Large intestine (tissue), 3 donors: ENCODE data around the gene KIF21B. TPM values are rescaled to one million over a fixed set of nuclear protein-coding genes. Genes with fewer than 3 reads are reported as not detected.
"Not testable (repeated sequence)": the region's sequence is repeated elsewhere in the genome, so short reads cannot be mapped to it uniquely, and the experiment has no call there.

Experiments
- DNase-seq, 2 donors: peaks; one replicate each; pipeline versions ENCODE4 v3.0.0 to v3.0.0-alpha.2; 2013
- H3K27ac ChIP-seq: one replicate; pipeline ENCODE4 v1.5.1; 2013; ENCODE audit warnings: low read length
- H3K27me3 ChIP-seq: 2 replicates; pipeline ENCODE4 v1.6.1; 2013; ENCODE audit warnings: low read length; ENCODE audit not compliant: control insufficient read depth, insufficient read depth
- H3K36me3 ChIP-seq: 2 replicates; pipeline ENCODE4 v1.6.1; 2013; ENCODE audit warnings: low read length; ENCODE audit not compliant: control insufficient read depth, insufficient read depth
- H3K4me1 ChIP-seq: one replicate; pipeline ENCODE4 v1.6.1; 2013; ENCODE audit warnings: low read length; ENCODE audit not compliant: control insufficient read depth, insufficient read depth
- H3K4me3 ChIP-seq: one replicate; pipeline ENCODE4 v1.5.1; 2013; ENCODE audit warnings: low read length
- H3K9me3 ChIP-seq: one replicate; pipeline ENCODE4 v1.6.1; 2013; ENCODE audit warnings: mild to moderate bottlenecking, low read depth, low read length, moderate library complexity; ENCODE audit not compliant: control insufficient read depth
- WGBS: methylation state at CpG from one replicate; pipeline ENCODE4 v1.1.5; 2013; ENCODE audit warnings: low lambda C conversion rate; ENCODE audit not compliant: insufficient coverage; 5-methylcytosine and 5-hydroxymethylcytosine counted together
- polyA plus RNA-seq: library from polyadenylated mRNA; unstranded; fragments of 120-200 nt; gene quantifications from one replicate; pipeline ENCODE4 v1.2.1, GENCODE V29; 2013

The KIF21B gene
- polyA plus RNA-seq, 1 donor = 1.5 TPM

DNA sequence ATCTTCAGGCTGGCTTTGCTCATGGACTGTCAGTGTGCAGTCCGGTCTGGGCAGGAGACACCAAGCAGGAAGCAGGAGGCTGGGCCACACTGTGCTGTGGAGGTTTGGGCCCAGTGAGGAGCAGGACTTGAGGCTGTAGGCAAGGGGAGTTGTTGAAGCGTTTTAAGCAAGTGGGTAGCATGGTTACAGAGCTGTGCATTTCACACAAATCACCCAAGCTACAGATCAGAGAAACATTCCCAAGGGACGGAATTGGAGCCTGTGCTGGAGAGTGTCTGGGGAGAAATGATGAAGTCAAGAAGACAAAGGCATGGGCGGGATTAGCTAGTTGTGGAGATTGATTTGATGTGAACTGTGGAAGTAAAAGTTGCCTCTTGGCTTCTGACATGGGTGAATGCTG lies 60.9 kb downstream of the KIF21B start:
- no CpG with 5 or more reads among the region's 4 CpGs for WGBS
- no peak for DNase-seq
- no peaks in the 10 kb centered on the region for H3K9me3 ChIP-seq
- H3K36me3 ChIP-seq = no peaks in the 10 kb centered on the region
- H3K27ac ChIP-seq = no peak overlapping the region
- H3K27me3 ChIP-seq = no peaks in the 10 kb centered on the region
- no peaks in the 10 kb centered on the region for H3K4me1 ChIP-seq
- no peak overlapping the region for H3K4me3 ChIP-seq

DNA sequence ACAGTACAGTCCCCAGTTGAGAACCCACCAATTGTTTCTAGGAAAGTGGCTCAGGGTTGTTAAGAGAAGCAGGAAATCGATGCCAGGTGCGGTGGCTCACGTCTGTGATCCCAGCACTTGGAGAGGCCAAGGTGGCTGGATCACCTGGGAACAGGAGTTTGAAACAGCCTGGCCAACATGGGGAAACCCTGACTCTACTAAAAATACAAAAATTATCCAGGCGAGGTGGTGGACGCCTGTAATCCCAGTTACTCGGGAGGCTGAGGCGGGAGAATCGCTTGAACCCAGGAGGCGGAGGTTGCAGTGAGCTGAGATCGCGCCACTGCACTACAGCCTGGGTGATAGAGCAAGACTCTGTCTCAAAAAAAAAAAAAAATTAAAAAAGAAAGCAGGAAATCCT lies 61.4 kb downstream of the KIF21B start:
- not testable (repeated sequence) for H3K4me3 ChIP-seq, H3K4me1 ChIP-seq, H3K36me3 ChIP-seq, H3K9me3 ChIP-seq, H3K27me3 ChIP-seq, DNase-seq, H3K27ac ChIP-seq
- no CpG with 5 or more reads among the region's 11 CpGs for WGBS

DNA sequence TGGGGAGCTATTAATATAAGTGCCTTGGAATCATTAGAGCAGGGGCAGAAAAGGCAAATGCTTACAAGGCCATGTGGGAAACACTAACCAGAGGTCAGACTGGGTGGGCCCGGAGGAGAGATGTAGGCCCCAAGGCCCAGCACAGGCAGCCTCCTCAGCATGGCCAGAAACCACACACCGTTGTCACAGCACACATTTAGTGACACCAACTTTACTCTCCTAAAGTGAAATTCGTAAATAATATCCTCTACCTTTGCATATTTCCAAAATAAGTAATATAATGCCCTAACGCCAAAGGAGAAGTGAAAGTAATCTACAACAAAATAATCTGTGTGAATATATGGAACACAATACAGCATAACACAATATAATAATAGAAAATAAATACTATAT lies 62.6 kb downstream of the KIF21B start:
- DNase-seq = no peak
- no peaks in the 10 kb centered on the region for H3K4me1 ChIP-seq
- H3K36me3 ChIP-seq = no peaks in the 10 kb centered on the region
- no peak overlapping the region for H3K27ac ChIP-seq
- H3K9me3 ChIP-seq = no peaks in the 10 kb centered on the region
- no peaks in the 10 kb centered on the region for H3K27me3 ChIP-seq
- no peak overlapping the region for H3K4me3 ChIP-seq
- WGBS = 100% methylated on average over 1 of the region's 4 CpGs

DNA sequence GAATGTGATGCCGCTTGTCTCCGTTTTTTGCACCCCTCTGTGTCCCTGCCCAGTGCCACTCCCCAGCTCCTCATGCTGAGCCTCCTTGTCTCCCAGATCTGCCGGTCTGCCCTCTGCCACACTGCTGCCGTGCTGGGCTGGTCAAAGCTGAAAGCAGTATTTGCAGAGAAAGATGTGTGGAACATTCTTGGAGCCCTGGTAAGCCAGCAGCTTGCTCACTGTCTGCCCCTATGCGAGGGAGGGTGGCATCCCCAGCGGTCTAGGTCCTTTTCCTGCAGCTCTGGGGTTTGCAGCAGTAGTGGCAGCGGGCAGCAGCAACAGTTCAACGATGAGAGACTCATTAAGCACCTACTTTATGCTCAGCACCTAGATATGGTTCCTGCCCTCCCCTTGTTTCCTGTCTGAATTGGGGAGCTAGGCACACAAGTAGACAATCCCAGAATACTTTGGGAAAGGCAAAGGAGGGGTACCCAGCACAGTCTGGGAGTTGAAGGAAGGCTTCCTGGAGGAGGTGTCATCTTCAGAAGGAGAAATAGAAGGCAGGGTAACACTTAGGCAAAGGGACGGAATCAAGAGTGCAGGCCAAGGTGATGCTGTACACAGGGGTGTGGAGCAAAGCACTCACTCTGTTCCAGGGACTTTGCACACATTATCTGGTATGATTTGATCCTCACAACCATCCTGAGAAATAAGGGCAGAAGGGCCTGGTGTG lies 63.1 kb downstream of the KIF21B start:
- Histone ChIP-seq H3K27me3 (no peaks in the 10 kb centered on the region), H3K4me1 (no peaks in the 10 kb centered on the region)
- WGBS = 40% methylated on average over 1 of the region's 9 CpGs

DNA sequence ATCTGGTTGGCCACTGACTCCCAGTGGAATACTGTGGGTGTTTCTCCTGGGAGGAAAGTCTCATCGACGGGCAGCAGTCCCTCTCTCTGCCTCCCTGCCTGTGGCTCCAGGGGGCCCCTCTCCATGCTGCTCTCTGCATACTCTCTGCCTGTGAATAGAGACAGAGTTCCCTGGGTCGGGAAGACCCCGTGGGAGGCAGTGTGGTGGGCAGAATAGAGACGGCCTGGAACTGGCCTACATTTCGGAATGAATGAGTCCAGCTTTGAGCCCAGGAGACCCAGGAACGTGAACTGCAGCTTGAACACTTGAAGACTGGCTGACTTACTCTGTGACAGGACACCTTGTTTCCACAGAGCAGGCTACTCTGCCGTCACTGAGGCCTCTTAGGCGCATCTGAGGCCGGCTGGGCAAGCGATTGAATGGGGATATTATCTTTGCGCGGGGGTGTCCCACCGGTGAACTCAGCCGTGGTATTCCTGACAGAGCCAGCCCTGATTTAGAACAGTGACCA lies 64.0 kb downstream of the KIF21B start:
- H3K4me1 ChIP-seq = no peaks in the 10 kb centered on the region
- no peaks in the 10 kb centered on the region for H3K27me3 ChIP-seq
- H3K9me3 ChIP-seq = no peaks in the 10 kb centered on the region
- WGBS = no CpG with 5 or more reads among the region's 15 CpGs
- no peaks in the 10 kb centered on the region for H3K36me3 ChIP-seq
- no peak overlapping the region for H3K4me3 ChIP-seq
- DNase-seq = no peak
- H3K27ac ChIP-seq = no peak overlapping the region

More for the DNA sequence above, 63.1 kb downstream of the KIF21B start:
- Histone ChIP-seq H3K4me3 (no peak overlapping the region), H3K27ac (no peak overlapping the region), H3K9me3 (no peaks in the 10 kb centered on the region), H3K36me3 (no peaks in the 10 kb centered on the region)
- no peak for DNase-seq

DNA sequence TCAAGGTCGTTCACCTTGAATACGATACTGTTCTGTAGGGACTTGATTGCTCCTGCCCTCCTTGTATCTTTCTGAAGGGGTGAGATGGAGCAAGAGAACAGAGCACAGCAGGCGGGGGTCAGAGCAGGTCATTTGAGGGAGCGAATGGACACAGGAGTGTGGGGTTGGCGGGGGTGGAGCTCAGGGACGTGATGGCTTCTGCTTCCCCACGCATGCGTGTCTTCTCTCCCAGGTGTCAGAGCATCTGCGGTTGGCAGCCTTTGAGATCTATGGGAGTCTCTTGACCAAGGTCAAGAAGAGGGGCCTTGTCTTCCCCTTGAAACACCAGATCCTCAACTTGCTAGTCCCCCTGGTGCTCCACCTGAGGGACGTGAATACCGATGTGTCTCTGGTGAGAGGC lies 64.9 kb downstream of the KIF21B start:
- Histone ChIP-seq H3K4me1 (no peaks in the 10 kb centered on the region), H3K27me3 (no peaks in the 10 kb centered on the region), H3K27ac (no peak overlapping the region), H3K4me3 (no peak overlapping the region), H3K9me3 (no peaks in the 10 kb centered on the region), H3K36me3 (no peaks in the 10 kb centered on the region)
- no peak for DNase-seq
- 100% methylated on average over 1 of the region's 11 CpGs for WGBS

DNA sequence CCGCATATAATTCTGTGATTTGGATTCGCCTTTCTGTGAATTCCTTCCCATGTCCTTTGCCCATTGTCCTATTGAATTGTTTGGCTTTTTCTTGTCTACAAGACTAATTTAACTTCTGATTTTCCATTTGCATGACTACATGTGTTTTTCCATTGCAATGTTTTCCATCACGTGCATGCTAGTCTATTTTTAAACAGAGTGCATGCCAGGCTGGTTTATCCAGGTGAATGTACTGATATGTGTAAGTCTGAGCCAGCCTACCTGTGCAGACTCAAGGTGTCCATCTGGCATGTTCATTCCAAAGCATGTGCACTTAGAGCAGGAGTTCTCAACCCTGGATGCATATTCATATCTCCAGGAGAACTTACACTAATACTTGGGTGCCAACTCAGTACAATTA lies 69.1 kb downstream of the KIF21B start:
- H3K36me3 ChIP-seq = peaks cover 2% of the 10 kb centered on the region
- H3K4me3 ChIP-seq = no peak overlapping the region
- DNase-seq = no peak
- H3K27me3 ChIP-seq = no peaks in the 10 kb centered on the region
- no peak overlapping the region for H3K27ac ChIP-seq
- no peaks in the 10 kb centered on the region for H3K4me1 ChIP-seq
- WGBS = 90% methylated on average over 2 of the region's 3 CpGs
- H3K9me3 ChIP-seq = no peaks in the 10 kb centered on the region

DNA sequence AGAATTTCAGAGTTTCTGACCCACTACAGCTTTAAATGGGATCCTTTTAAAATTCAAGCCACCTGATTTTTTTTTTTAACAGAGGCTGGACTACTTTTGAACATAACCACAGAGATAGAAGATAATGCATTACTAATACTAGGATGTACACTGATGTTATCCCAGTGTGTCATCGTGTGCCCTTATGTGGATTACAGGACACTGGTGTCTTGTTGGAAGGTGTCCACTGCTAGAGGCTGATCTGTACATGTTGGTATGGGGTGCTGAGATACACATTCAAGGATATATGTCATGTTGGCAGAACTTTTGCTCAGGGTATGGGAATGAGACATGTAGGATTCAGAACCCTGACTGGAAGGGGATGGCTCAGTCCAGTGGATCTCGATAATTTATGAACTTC lies 72.5 kb downstream of the KIF21B start:
- no peak for DNase-seq
- no CpG with 5 or more reads among the region's 2 CpGs for WGBS
- H3K4me1 ChIP-seq = no peaks in the 10 kb centered on the region
- H3K9me3 ChIP-seq = peaks cover 4% of the 10 kb centered on the region
- H3K27me3 ChIP-seq = no peaks in the 10 kb centered on the region
- no peak overlapping the region for H3K4me3 ChIP-seq
- peaks cover 5% of the 10 kb centered on the region for H3K36me3 ChIP-seq
- no peak overlapping the region for H3K27ac ChIP-seq

DNA sequence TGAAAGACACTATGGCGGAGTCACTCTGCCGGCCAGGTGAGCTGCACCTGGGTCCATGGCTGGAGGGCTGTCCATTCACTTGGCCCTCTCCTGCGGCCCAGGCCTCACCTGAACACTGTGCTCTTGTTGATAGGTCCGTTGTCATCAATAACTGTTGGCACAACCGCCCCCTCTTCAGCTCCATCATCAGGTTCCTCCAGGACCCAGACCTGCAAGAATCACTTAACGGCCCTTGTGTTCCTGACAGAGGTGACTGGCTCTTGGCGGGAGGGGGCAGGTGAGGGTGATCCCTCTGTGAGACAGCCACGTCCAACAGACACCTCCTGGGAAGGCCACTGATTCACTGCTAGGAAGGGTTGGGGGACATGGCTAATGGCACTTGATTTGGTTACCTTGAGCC lies 73.9 kb downstream of the KIF21B start:
- peaks cover 4% of the 10 kb centered on the region for H3K9me3 ChIP-seq
- no peak overlapping the region for H3K27ac ChIP-seq
- no peak for DNase-seq
- H3K36me3 ChIP-seq = peaks cover 5% of the 10 kb centered on the region
- no peaks in the 10 kb centered on the region for H3K27me3 ChIP-seq
- no CpG with 5 or more reads among the region's 8 CpGs for WGBS
- H3K4me3 ChIP-seq = no peak overlapping the region
- no peaks in the 10 kb centered on the region for H3K4me1 ChIP-seq

DNA sequence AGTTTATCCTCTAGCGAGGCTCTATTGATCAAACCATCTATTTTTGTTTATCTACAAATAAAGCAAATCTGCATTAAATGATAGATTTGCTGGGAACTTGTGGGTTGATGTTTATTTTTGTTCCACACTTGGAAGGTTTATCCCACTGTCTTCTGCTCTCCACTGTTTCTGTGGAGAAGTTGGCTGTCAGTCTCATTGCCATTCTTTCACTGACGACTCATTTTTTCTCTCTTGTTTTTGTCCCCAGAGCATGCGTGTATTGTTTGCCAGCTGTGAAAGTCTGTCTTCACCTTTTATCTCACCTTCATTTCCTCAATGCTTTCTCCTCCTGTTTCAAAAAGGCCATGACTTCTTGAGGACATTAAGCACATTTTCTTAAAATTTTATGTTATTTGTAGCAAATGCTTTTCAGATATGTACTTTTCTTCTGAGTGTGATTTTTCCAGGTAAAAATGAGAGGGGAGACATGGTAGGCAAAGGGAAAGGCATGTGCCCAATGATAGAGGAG lies 76.4 kb downstream of the KIF21B start:
- Histone ChIP-seq H3K4me3 (no peak overlapping the region), H3K36me3 (peaks cover 5% of the 10 kb centered on the region), H3K27me3 (no peaks in the 10 kb centered on the region), H3K9me3 (peaks cover 4% of the 10 kb centered on the region), H3K27ac (no peak overlapping the region), H3K4me1 (no peaks in the 10 kb centered on the region)
- no peak for DNase-seq
- 100% methylated on average over 1 of the region's 3 CpGs for WGBS

DNA sequence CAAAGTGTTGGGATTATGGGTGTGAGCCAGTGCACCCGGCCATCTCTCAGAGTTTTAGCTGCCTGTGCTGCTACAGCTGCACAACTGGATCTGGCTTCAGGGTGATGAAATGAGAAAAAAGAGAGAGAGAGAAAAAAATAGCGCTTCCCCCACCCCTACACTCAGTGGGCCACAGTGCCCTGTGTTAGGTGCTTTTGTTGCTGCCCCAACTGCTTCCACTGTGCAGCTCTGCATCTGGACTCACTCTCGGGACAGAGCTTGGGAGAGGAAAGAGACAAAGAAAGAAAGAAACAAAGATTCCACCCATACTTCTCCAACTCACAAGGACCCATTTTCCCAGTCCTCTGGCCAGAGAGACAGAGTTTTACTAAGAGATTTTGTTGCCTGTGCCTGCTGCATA lies 78.4 kb downstream of the KIF21B start:
- no CpG with 5 or more reads among the region's 3 CpGs for WGBS
- no peak for DNase-seq
- peaks cover 5% of the 10 kb centered on the region for H3K36me3 ChIP-seq
- H3K27ac ChIP-seq = no peak overlapping the region
- peaks cover 4% of the 10 kb centered on the region for H3K9me3 ChIP-seq
- H3K27me3 ChIP-seq = no peaks in the 10 kb centered on the region
- no peaks in the 10 kb centered on the region for H3K4me1 ChIP-seq
- no peak overlapping the region for H3K4me3 ChIP-seq
